Neural cell (in vitro differentiated cells): Measurements from ENCODE around the gene TRAPPC5. TPM values are rescaled to one million over a fixed set of nuclear protein-coding genes. Genes with fewer than 3 reads are reported as not detected.

ENCODE experiments used
- H2AFZ ChIP-seq: fragments of 200-600, 300-800 bp; sonication (generic), shearing (Covaris generic); 2 replicates; pipeline ENCODE4 v1.6.0; 2014; ENCODE audit warnings: low read depth, mild to moderate bottlenecking, antibody characterized with exemption, low read length, moderate library complexity
- H3F3A ChIP-seq: fragments of 200-600 bp; shearing (Covaris generic); 2 replicates; pipeline ENCODE4 v1.6.1; 2016; ENCODE audit warnings: mild to moderate bottlenecking, moderate library complexity, mixed read lengths, antibody characterized with exemption, low read length; ENCODE audit not compliant: insufficient read depth, poor library complexity, severe bottlenecking
- H3K27ac ChIP-seq: fragments of 200-600, 300-800 bp; sonication (generic), shearing (Covaris generic); 2 replicates; pipeline ENCODE4 v1.5.1; 2014; ENCODE audit warnings: mild to moderate bottlenecking, low read length, moderate library complexity
- H3K27me3 ChIP-seq: fragments of 300-800, 200-600 bp; sonication (generic), shearing (Covaris generic); 2 replicates; pipeline ENCODE4 v1.6.0; 2014; ENCODE audit warnings: mild to moderate bottlenecking, low read depth, low read length, moderate library complexity; ENCODE audit not compliant: insufficient read depth
- H3K36me3 ChIP-seq: fragments of 300-800, 200-600 bp; sonication (generic), shearing (Covaris generic); 2 replicates; pipeline ENCODE4 v1.5.1; 2014; ENCODE audit warnings: mild to moderate bottlenecking, antibody characterized with exemption, low read length, moderate library complexity; ENCODE audit not compliant: insufficient read depth
- H3K4me2 ChIP-seq: fragments of 300-800, 200-600 bp; sonication (generic), shearing (Covaris generic); 2 replicates; pipeline ENCODE4 v1.6.0; 2014; ENCODE audit warnings: mild to moderate bottlenecking, low read length
- H3K4me3 ChIP-seq: fragments of 300-800, 200-600 bp; sonication (generic), shearing (Covaris generic); 2 replicates; pipeline ENCODE4 v1.5.1; 2014; ENCODE audit warnings: mild to moderate bottlenecking, low read length, moderate library complexity
- H3K79me2 ChIP-seq: fragments of 200-600 bp; shearing (Covaris generic); replicated peaks from 2 replicates; pipeline ENCODE4 v1.6.0; 2014; ENCODE audit warnings: mild to moderate bottlenecking, low read length, moderate library complexity; ENCODE audit not compliant: insufficient read depth
- H3K9ac ChIP-seq: fragments of 300-800, 200-600 bp; sonication (generic), shearing (Covaris generic); 2 replicates; pipeline ENCODE4 v1.6.1; 2016; ENCODE audit warnings: mild to moderate bottlenecking, low read length, mixed read lengths
- H3K9me2 ChIP-seq: fragments of 200-600 bp; shearing (Covaris generic); 2 replicates; pipeline ENCODE4 v1.6.1; 2016; ENCODE audit warnings: mild to moderate bottlenecking, low read length, mixed read lengths; ENCODE audit not compliant: insufficient read depth
- H3K9me3 ChIP-seq: fragments of 200-600, 300-800 bp; sonication (generic), shearing (Covaris generic); 2 replicates; pipeline ENCODE4 v1.6.1; 2016; ENCODE audit warnings: mild to moderate bottlenecking, mixed run types, low read length, moderate library complexity, mixed read lengths
- H4K20me1 ChIP-seq: fragments of 200-600 bp; shearing (Covaris generic); 2 replicates; pipeline ENCODE4 v1.6.1; 2016; ENCODE audit warnings: mild to moderate bottlenecking, mixed run types; ENCODE audit not compliant: insufficient read depth
- CTCF ChIP-seq: fragments of 450-650 bp; IDR thresholded peaks from 2 replicates; pipeline ENCODE4 v1.5.1; 2014; ENCODE audit warnings: antibody characterized with exemption, mild to moderate bottlenecking, moderate library complexity; ENCODE audit not compliant: poor library complexity, severe bottlenecking
- EP300 ChIP-seq: fragments of 450-650 bp; conservative IDR thresholded peaks from 2 replicates; pipeline ENCODE4 v1.6.1; 2014; ENCODE audit warnings: antibody characterized with exemption, mild to moderate bottlenecking, moderate library complexity; ENCODE audit not compliant: poor library complexity, severe bottlenecking
- EZH2 ChIP-seq: fragments of 200-600, 300-800 bp; shearing (Covaris generic), sonication (generic); IDR thresholded peaks from 2 replicates; pipeline ENCODE4 v1.6.1; 2014; ENCODE audit warnings: antibody characterized with exemption, low read length, borderline replicate concordance, mild to moderate bottlenecking; ENCODE audit not compliant: insufficient read depth, poor library complexity, severe bottlenecking
- MXI1 ChIP-seq: fragments of 450-650 bp; conservative IDR thresholded peaks from 2 replicates; pipeline ENCODE4 v1.6.1; 2014; ENCODE audit warnings: antibody characterized with exemption, mild to moderate bottlenecking; ENCODE audit not compliant: poor library complexity, severe bottlenecking
- POLR2AphosphoS5 ChIP-seq: IDR thresholded peaks from 2 replicates; pipeline ENCODE4 v1.6.1; 2012
- RAD21 ChIP-seq: fragments of 450-650 bp; conservative IDR thresholded peaks from 2 replicates; pipeline ENCODE4 v1.6.1; 2014; ENCODE audit warnings: antibody characterized with exemption, mild to moderate bottlenecking, moderate library complexity
- SMC3 ChIP-seq: fragments of 450-650 bp; conservative IDR thresholded peaks from 2 replicates; pipeline ENCODE4 v1.6.1; 2014; ENCODE audit warnings: antibody characterized with exemption, mild to moderate bottlenecking, moderate library complexity; ENCODE audit not compliant: poor library complexity
- TAF1 ChIP-seq: IDR thresholded peaks from 2 replicates; pipeline ENCODE4 v1.6.1; 2012; ENCODE audit warnings: low read depth
- polyA plus RNA-seq: library from polyadenylated mRNA; depleted of rRNA; stranded (reverse); fragments of >200 nt; gene quantifications from 2 replicates; pipeline ENCODE4 v1.2.3, GENCODE V29; 2014
- TF ChIP-seq, protein P1 (sequence below): IDR thresholded peaks from 2 replicates; pipeline ENCODE4 v1.6.1; 2012; ENCODE audit warnings: borderline replicate concordance

TRAPPC5 gene
- polyA plus RNA-seq, 1 donor from 2014 or later: 88.5 TPM

DNA sequence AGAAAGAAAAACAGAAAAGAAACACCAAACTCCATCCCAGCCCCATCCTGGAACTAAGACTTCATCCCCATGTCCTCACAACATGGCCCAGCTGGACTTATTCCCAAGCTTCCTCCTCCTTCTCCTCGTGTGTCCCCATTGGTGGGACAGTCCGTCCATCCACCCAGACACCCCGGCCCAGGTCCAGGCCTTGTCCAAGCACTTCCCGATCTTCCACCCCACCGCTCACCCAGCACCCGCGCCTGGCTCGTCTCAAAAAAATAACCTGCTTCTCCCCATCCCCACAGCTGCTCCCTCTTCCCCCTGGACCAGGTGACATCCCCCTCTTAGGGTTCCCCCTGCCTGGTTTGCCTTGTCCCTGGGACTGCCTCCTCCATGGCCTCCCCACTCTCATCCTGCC is 22.7 kb downstream of the TRAPPC5 start:
- H4K20me1 ChIP-seq: no peaks in the 10 kb centered on the region
- H2AFZ ChIP-seq: no peak overlapping the region
- H3K4me3 ChIP-seq: no peak overlapping the region
- H3K9ac ChIP-seq: no peak overlapping the region
- H3K27ac ChIP-seq: no peak overlapping the region
- H3F3A ChIP-seq: no peaks in the 10 kb centered on the region
- H3K9me2 ChIP-seq: no peaks in the 10 kb centered on the region
- no peaks in the 10 kb centered on the region for H3K36me3 ChIP-seq
- H3K9me3 ChIP-seq: no peaks in the 10 kb centered on the region
- TF ChIP-seq EZH2 (no peak), CTCF (no peak), SMC3 (no peak), POLR2AphosphoS5 (no peak), MXI1 (no peak), TAF1 (no peak), RAD21 (no peak), EP300 (no peak)
- TF ChIP-seq, protein P1, sequence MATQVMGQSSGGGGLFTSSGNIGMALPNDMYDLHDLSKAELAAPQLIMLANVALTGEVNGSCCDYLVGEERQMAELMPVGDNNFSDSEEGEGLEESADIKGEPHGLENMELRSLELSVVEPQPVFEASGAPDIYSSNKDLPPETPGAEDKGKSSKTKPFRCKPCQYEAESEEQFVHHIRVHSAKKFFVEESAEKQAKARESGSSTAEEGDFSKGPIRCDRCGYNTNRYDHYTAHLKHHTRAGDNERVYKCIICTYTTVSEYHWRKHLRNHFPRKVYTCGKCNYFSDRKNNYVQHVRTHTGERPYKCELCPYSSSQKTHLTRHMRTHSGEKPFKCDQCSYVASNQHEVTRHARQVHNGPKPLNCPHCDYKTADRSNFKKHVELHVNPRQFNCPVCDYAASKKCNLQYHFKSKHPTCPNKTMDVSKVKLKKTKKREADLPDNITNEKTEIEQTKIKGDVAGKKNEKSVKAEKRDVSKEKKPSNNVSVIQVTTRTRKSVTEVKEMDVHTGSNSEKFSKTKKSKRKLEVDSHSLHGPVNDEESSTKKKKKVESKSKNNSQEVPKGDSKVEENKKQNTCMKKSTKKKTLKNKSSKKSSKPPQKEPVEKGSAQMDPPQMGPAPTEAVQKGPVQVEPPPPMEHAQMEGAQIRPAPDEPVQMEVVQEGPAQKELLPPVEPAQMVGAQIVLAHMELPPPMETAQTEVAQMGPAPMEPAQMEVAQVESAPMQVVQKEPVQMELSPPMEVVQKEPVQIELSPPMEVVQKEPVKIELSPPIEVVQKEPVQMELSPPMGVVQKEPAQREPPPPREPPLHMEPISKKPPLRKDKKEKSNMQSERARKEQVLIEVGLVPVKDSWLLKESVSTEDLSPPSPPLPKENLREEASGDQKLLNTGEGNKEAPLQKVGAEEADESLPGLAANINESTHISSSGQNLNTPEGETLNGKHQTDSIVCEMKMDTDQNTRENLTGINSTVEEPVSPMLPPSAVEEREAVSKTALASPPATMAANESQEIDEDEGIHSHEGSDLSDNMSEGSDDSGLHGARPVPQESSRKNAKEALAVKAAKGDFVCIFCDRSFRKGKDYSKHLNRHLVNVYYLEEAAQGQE: no peak
- H3K4me2 ChIP-seq: no peak overlapping the region
- no peaks in the 10 kb centered on the region for H3K79me2 ChIP-seq
- H3K27me3 ChIP-seq: no peaks in the 10 kb centered on the region

DNA sequence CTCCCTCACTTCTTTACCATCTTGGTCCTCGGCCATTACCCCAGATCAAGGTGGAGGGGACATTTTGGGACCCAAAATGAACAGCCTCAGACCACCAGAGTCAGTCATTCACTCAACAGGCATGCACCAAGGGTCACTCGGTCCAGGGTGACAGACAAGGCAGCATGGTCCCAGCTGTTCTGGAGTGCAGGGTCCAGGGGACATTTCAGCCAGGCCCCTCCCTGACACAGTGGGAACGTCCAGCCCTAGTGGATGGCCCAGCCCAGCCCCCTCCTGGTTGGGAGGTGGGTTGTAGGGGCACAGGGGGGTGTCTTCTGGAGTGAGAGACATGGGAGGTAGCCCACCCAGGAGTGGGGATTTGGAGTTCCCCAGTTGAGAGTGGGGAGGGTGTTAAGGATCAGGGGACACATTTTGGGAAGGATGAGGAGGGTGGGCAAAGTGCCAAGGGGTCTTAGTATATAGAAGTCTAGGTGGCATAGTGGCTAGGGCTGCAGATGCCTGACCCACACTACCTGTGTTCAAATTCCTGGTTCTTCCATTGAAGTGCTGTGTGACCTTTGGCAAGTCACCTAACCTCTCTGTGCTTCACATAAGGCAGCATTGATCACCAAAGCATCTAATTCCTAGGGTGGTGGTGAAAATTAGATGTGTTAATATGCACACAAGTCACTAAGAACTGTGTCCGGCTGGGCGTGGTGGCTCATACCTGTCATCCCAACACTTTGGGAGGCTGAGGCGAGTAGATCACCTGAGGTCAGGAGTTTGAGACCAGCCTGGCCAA is 23.8 kb downstream of the TRAPPC5 start:
- H3F3A ChIP-seq: no peaks in the 10 kb centered on the region
- H3K4me2 ChIP-seq: no peak overlapping the region
- H3K4me3 ChIP-seq: no peak overlapping the region
- H3K9me3 ChIP-seq: no peaks in the 10 kb centered on the region
- H4K20me1 ChIP-seq: no peaks in the 10 kb centered on the region
- no peaks in the 10 kb centered on the region for H3K79me2 ChIP-seq
- TF ChIP-seq MXI1: no peak
- TF ChIP-seq TAF1: no peak
- no peak for TF ChIP-seq RAD21
- TF ChIP-seq, protein P1: no peak
- TF ChIP-seq CTCF: no peak
- no peak for TF ChIP-seq EP300
- TF ChIP-seq SMC3: no peak
- TF ChIP-seq EZH2: no peak
- TF ChIP-seq POLR2AphosphoS5: no peak
- no peak overlapping the region for H3K27ac ChIP-seq
- H3K27me3 ChIP-seq: no peaks in the 10 kb centered on the region
- H3K36me3 ChIP-seq: no peaks in the 10 kb centered on the region
- H3K9me2 ChIP-seq: no peaks in the 10 kb centered on the region
- H2AFZ ChIP-seq: no peak overlapping the region
- H3K9ac ChIP-seq: no peak overlapping the region
